CD4-positive, alpha-beta T cell treated with Interleukin-17A for 4 hours (primary cell): ENCODE data around the gene TNNC1.

ENCODE experiments used
- DNase-seq: peaks from one replicate; pipeline ENCODE4 v3.0.0-alpha.2; 2020; ENCODE audit warnings: mixed read lengths

Gene TNNC1

GRCh38 chr3:52453496-52454249 lies at the start of gene TNNC1:
Gene TNNC1 (minus strand): TSS chr3:52454041. CDS start chr3:52454015, 26 bp downstream.
- DNase-seq: no peak

- no peak for DNase-seq
Observed at GRCh38 chr3:52502808-52503350, 49.0 kb upstream of the TNNC1 start.

- no peak for DNase-seq
Observed at GRCh38 chr3:52502001-52502400, 48.2 kb upstream of the TNNC1 start.

- DNase-seq: no peak
Observed at GRCh38 chr3:52501046-52501445, 47.2 kb upstream of the TNNC1 start.

GRCh38 chr3:52498137-52499054 lies 44.6 kb upstream of the TNNC1 start:
- no peak for DNase-seq

- DNase-seq: no peak
Observed at GRCh38 chr3:52495777-52496602, 42.1 kb upstream of the TNNC1 start.

GRCh38 chr3:52494886-52495495 lies 41.1 kb upstream of the TNNC1 start, which contains the start of gene STAB1:
Gene STAB1 (plus strand): TSS chr3:52495338. CDS start chr3:52495414, 76 bp downstream.
- DNase-seq: no peak

GRCh38 chr3:52494445-52494844 lies 40.6 kb upstream of the TNNC1 start:
- DNase-seq: no peak

GRCh38 chr3:52493232-52494017 lies 39.6 kb upstream of the TNNC1 start:
- no peak for DNase-seq

- no peak for DNase-seq
Observed at GRCh38 chr3:52492059-52492458, 38.2 kb upstream of the TNNC1 start.

- DNase-seq: no peak
Observed at GRCh38 chr3:52490939-52491526, 37.2 kb upstream of the TNNC1 start.

- no peak for DNase-seq
Observed at GRCh38 chr3:52490035-52490938, 36.4 kb upstream of the TNNC1 start.

GRCh38 chr3:52489453-52489852 lies 35.6 kb upstream of the TNNC1 start:
- DNase-seq: no peak

- no peak for DNase-seq
Observed at GRCh38 chr3:52488746-52489145, 34.9 kb upstream of the TNNC1 start.

- no peak for DNase-seq
Observed at GRCh38 chr3:52487788-52488691, 34.2 kb upstream of the TNNC1 start.

GRCh38 chr3:52487050-52487787 lies 33.4 kb upstream of the TNNC1 start:
- DNase-seq: no peak

- DNase-seq: no peak
Observed at GRCh38 chr3:52484680-52485461, 31.0 kb upstream of the TNNC1 start.
